ENCODE results near the gene KIFC3. TPM values are rescaled to one million over a fixed set of nuclear protein-coding genes. Genes with fewer than 3 reads are reported as not detected.

The KIFC3 gene
- total and polyA plus RNA-seq, 2 of the 13 experiments (the other 11 are each of a cell fraction or from before 2014, with no cell fraction given), result 42.1 to 45.3 TPM

DNA sequence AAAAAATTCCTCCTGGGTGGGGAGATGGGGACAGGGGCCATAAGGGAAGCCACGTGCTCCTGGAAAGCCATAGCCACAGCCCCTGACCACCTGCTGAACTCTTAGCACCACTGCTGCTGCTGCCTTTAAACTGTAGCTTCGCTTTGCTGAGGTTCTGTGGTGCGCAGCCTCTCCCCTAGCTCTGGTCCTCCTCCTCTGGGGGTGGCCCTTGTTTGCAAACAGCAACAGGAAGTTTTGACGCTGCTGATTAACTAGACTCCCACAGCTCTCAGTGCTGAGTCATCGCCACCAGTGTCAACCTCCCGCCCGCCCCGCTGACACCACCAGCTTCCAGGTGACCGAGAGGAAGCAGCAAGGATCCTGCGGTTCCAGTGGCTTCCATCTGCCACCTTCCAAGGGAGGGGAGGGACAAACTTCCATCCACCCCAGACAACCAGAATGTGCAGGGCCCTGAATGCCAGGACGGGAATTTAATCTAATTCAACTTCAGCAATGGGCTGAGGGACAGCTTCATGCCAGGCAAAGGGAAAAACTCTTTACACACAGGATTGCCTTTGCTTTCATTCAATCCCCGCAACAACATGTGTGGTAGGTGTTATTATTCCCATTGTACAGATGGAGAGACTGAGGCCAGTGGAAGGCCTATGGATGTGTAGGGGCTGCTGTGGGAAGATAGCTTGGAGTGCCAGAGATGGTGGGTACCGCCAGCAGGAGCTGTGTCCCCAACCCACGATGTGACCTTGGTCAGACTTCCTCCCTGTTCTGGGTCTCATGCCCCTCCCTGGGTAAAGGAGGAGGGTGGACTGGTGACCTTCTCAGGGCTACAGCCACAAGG lies 8.1 kb upstream of the KIFC3 start (continued):
- TF ChIP-seq, protein P1, sequence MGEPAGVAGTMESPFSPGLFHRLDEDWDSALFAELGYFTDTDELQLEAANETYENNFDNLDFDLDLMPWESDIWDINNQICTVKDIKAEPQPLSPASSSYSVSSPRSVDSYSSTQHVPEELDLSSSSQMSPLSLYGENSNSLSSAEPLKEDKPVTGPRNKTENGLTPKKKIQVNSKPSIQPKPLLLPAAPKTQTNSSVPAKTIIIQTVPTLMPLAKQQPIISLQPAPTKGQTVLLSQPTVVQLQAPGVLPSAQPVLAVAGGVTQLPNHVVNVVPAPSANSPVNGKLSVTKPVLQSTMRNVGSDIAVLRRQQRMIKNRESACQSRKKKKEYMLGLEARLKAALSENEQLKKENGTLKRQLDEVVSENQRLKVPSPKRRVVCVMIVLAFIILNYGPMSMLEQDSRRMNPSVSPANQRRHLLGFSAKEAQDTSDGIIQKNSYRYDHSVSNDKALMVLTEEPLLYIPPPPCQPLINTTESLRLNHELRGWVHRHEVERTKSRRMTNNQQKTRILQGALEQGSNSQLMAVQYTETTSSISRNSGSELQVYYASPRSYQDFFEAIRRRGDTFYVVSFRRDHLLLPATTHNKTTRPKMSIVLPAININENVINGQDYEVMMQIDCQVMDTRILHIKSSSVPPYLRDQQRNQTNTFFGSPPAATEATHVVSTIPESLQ (CRISPR knock-in tag; conservative IDR thresholded peaks at IDR 0.05), result no peak
- TF ChIP-seq ZNF772 (CRISPR knock-in tag; IDR thresholded peaks at IDR 0.05) (peak; percentile 93), ZNF83 (CRISPR knock-in tag; IDR thresholded peaks at IDR 0.05; ENCODE audit: borderline replicate concordance) (0 out of 2 replicates have a peak, but pooled peaks have one; percentile 20), KLF16 (CRISPR knock-in tag; IDR thresholded peaks at IDR 0.05) (peak; percentile 38 to 71; a peak in 2 of 4 replicates), KDM2A (CRISPR knock-in tag; IDR thresholded peaks at IDR 0.05; ENCODE audit: borderline replicate concordance, low read depth) (peak; percentile 60; the same call in 1 of the 2 replicates), PHF20 (CRISPR knock-in tag; IDR thresholded peaks at IDR 0.05) (peak; percentile 49; the same call in 1 of the 2 replicates), ATM (IDR thresholded peaks at IDR 0.05; ENCODE audit: borderline replicate concordance) (no peak), ZFP36L1 (CRISPR knock-in tag; IDR thresholded peaks at IDR 0.05) (peak; percentile 84; the same call in 1 of the 2 replicates), ZNF788 (CRISPR knock-in tag; IDR thresholded peaks at IDR 0.05; ENCODE audit: borderline replicate concordance) (peak; percentile 97; the same call in 1 of the 2 replicates), ZMAT3 (CRISPR knock-in tag; conservative IDR thresholded peaks at IDR 0.05) (no peak; the same call in 1 of the 2 replicates), ZNF235 (CRISPR knock-in tag; IDR thresholded peaks at IDR 0.05; ENCODE audit: borderline replicate concordance) (no peak), ZNF207 (IDR thresholded peaks at IDR 0.05; ENCODE audit: borderline replicate concordance) (no peak), ZNF34 (CRISPR knock-in tag; IDR thresholded peaks at IDR 0.05; ENCODE audit: borderline replicate concordance) (0 out of 2 replicates have a peak, but pooled peaks have one; percentile 49), ZFP37 (CRISPR knock-in tag; IDR thresholded peaks at IDR 0.05; ENCODE audit: borderline replicate concordance) (no peak), MTF1 (CRISPR knock-in tag; IDR thresholded peaks at IDR 0.05) (no peak)
- TF ChIP-seq, protein P2, sequence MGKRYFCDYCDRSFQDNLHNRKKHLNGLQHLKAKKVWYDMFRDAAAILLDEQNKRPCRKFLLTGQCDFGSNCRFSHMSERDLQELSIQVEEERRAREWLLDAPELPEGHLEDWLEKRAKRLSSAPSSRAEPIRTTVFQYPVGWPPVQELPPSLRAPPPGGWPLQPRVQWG (CRISPR knock-in tag; IDR thresholded peaks at IDR 0.05; ENCODE audit: borderline replicate concordance, low read depth), result no peak
- TF ChIP-seq, protein P3, sequence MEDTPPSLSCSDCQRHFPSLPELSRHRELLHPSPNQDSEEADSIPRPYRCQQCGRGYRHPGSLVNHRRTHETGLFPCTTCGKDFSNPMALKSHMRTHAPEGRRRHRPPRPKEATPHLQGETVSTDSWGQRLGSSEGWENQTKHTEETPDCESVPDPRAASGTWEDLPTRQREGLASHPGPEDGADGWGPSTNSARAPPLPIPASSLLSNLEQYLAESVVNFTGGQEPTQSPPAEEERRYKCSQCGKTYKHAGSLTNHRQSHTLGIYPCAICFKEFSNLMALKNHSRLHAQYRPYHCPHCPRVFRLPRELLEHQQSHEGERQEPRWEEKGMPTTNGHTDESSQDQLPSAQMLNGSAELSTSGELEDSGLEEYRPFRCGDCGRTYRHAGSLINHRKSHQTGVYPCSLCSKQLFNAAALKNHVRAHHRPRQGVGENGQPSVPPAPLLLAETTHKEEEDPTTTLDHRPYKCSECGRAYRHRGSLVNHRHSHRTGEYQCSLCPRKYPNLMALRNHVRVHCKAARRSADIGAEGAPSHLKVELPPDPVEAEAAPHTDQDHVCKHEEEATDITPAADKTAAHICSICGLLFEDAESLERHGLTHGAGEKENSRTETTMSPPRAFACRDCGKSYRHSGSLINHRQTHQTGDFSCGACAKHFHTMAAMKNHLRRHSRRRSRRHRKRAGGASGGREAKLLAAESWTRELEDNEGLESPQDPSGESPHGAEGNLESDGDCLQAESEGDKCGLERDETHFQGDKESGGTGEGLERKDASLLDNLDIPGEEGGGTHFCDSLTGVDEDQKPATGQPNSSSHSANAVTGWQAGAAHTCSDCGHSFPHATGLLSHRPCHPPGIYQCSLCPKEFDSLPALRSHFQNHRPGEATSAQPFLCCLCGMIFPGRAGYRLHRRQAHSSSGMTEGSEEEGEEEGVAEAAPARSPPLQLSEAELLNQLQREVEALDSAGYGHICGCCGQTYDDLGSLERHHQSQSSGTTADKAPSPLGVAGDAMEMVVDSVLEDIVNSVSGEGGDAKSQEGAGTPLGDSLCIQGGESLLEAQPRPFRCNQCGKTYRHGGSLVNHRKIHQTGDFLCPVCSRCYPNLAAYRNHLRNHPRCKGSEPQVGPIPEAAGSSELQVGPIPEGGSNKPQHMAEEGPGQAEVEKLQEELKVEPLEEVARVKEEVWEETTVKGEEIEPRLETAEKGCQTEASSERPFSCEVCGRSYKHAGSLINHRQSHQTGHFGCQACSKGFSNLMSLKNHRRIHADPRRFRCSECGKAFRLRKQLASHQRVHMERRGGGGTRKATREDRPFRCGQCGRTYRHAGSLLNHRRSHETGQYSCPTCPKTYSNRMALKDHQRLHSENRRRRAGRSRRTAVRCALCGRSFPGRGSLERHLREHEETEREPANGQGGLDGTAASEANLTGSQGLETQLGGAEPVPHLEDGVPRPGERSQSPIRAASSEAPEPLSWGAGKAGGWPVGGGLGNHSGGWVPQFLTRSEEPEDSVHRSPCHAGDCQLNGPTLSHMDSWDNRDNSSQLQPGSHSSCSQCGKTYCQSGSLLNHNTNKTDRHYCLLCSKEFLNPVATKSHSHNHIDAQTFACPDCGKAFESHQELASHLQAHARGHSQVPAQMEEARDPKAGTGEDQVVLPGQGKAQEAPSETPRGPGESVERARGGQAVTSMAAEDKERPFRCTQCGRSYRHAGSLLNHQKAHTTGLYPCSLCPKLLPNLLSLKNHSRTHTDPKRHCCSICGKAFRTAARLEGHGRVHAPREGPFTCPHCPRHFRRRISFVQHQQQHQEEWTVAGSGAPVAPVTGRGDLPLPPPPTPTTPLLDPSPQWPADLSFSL (CRISPR knock-in tag; IDR thresholded peaks at IDR 0.05), result no peak
- TF ChIP-seq, protein P4, sequence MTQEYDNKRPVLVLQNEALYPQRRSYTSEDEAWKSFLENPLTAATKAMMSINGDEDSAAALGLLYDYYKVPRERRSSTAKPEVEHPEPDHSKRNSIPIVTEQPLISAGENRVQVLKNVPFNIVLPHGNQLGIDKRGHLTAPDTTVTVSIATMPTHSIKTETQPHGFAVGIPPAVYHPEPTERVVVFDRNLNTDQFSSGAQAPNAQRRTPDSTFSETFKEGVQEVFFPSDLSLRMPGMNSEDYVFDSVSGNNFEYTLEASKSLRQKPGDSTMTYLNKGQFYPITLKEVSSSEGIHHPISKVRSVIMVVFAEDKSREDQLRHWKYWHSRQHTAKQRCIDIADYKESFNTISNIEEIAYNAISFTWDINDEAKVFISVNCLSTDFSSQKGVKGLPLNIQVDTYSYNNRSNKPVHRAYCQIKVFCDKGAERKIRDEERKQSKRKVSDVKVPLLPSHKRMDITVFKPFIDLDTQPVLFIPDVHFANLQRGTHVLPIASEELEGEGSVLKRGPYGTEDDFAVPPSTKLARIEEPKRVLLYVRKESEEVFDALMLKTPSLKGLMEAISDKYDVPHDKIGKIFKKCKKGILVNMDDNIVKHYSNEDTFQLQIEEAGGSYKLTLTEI (CRISPR knock-in tag; conservative IDR thresholded peaks at IDR 0.05), result no peak

Data from HepG2 (cell line).